ENCODE data around the gene DSCAML1. TPM values are rescaled to one million over a fixed set of nuclear protein-coding genes. Genes with fewer than 3 reads are reported as not detected.

Gene DSCAML1
- total RNA-seq, 2 experiments from 2014 or later, result 0.42 to 1.4 TPM

- Mint-ChIP-seq H3K27me3 (peaks cover 1% of the 10 kb centered on the region), H3K4me1 (peaks cover 33% of the 10 kb centered on the region), H3K36me3 (no peaks in the 10 kb centered on the region), H3K27ac (peak overlapping the region; percentile 8), H3K4me3 (no peak overlapping the region), H3K9me3 (ENCODE audit: low read depth) (no peaks in the 10 kb centered on the region)
- peak; percentile 74 for DNase-seq
- CTCF ChIA-PET, result interaction anchor here (0.9 to 13.0 kb wide), 15 partner anchors 10 to 383 kb away, joined by 3 to 343 read pairs (median 7); partner anchors contain the start of genes DSCAML1 and FXYD2
- ATAC-seq, result peak; percentile 88
Observed at GRCh38 chr11:117809236-117810055, 12.4 kb upstream of the DSCAML1 start.

- peaks cover 2% of the 10 kb centered on the region for H3K27me3 Mint-ChIP-seq
- H3K27ac Mint-ChIP-seq, result no peak overlapping the region
- H3K36me3 Mint-ChIP-seq, result no peaks in the 10 kb centered on the region
- no peaks in the 10 kb centered on the region for H3K9me3 Mint-ChIP-seq (ENCODE audit: low read depth)
- CTCF ChIA-PET, result interaction anchor here (0.9 to 13.0 kb wide), 20 partner anchors 9 to 382 kb away, joined by 3 to 343 read pairs (median 7); partner anchors contain the start of genes DSCAML1 and FXYD2
- no peak overlapping the region for H3K4me3 Mint-ChIP-seq
- DNase-seq, result no peak
- peaks cover 26% of the 10 kb centered on the region for H3K4me1 Mint-ChIP-seq
- ATAC-seq, result no peak
Observed at GRCh38 chr11:117808784-117809183, 11.8 kb upstream of the DSCAML1 start.

GRCh38 chr11:117807482-117808327 is 10.7 kb upstream of the DSCAML1 start:
- DNase-seq (peak; percentile 85), ATAC-seq (peak; percentile 70)
- no peaks in the 10 kb centered on the region for H3K36me3 Mint-ChIP-seq
- H3K4me1 Mint-ChIP-seq, result peaks cover 22% of the 10 kb centered on the region
- H3K27me3 Mint-ChIP-seq, result peaks cover 2% of the 10 kb centered on the region
- CTCF ChIA-PET, result interaction anchor here (0.7 to 13.0 kb wide), 51 partner anchors 8 to 473 kb away, joined by 3 to 343 read pairs (median 5); partner anchors contain the start of genes DSCAML1, FXYD2, FXYD6 and TMPRSS13
- no peak overlapping the region for H3K27ac Mint-ChIP-seq
- no peak overlapping the region for H3K4me3 Mint-ChIP-seq
- no peaks in the 10 kb centered on the region for H3K9me3 Mint-ChIP-seq (ENCODE audit: low read depth)

- no peak for DNase-seq
- Mint-ChIP-seq H3K9me3 (ENCODE audit: low read depth) (no peaks in the 10 kb centered on the region), H3K4me1 (peaks cover 22% of the 10 kb centered on the region), H3K27ac (no peak overlapping the region), H3K27me3 (peaks cover 2% of the 10 kb centered on the region), H3K36me3 (no peaks in the 10 kb centered on the region), H3K4me3 (no peak overlapping the region)
- ATAC-seq, result no peak
- CTCF ChIA-PET, result interaction anchor here (0.6 to 13.0 kb wide), 37 partner anchors 8 to 474 kb away, joined by 3 to 343 read pairs (median 6); partner anchors contain the start of genes DSCAML1, FXYD2, FXYD6 and TMPRSS13
Observed at GRCh38 chr11:117806846-117807245, 9.8 kb upstream of the DSCAML1 start.

- H3K27ac Mint-ChIP-seq, result no peak overlapping the region
- CTCF ChIA-PET, result interaction anchor here (0.9 to 13.0 kb wide), 4 partner anchors 14 to 379 kb away, joined by 4 to 343 read pairs (median 8); partner anchors contain the start of gene FXYD2
- peaks cover 22% of the 10 kb centered on the region for H3K4me1 Mint-ChIP-seq
- no peaks in the 10 kb centered on the region for H3K9me3 Mint-ChIP-seq (ENCODE audit: low read depth)
- H3K27me3 Mint-ChIP-seq, result peaks cover 8% of the 10 kb centered on the region
- H3K36me3 Mint-ChIP-seq, result no peaks in the 10 kb centered on the region
- ATAC-seq (no peak), DNase-seq (no peak)
- H3K4me3 Mint-ChIP-seq, result no peak overlapping the region
Observed at GRCh38 chr11:117805045-117805444, 8.0 kb upstream of the DSCAML1 start.

- H3K27ac Mint-ChIP-seq, result no peak overlapping the region
- ATAC-seq (no peak), DNase-seq (no peak)
- H3K36me3 Mint-ChIP-seq, result no peaks in the 10 kb centered on the region
- H3K9me3 Mint-ChIP-seq (ENCODE audit: low read depth), result no peaks in the 10 kb centered on the region
- peaks cover 19% of the 10 kb centered on the region for H3K27me3 Mint-ChIP-seq
- CTCF ChIA-PET, result interaction anchor here (1.5 to 13.0 kb wide), 3 partner anchors 16 to 143 kb away, joined by 4 to 343 read pairs (median 7); partner anchors contain the start of gene FXYD2
- peaks cover 11% of the 10 kb centered on the region for H3K4me1 Mint-ChIP-seq
- H3K4me3 Mint-ChIP-seq, result no peak overlapping the region
Observed at GRCh38 chr11:117803896-117804295, 6.9 kb upstream of the DSCAML1 start.

- H3K9me3 Mint-ChIP-seq (ENCODE audit: low read depth), result no peaks in the 10 kb centered on the region
- no peak for DNase-seq
- H3K4me3 Mint-ChIP-seq, result no peak overlapping the region
- no peaks in the 10 kb centered on the region for H3K36me3 Mint-ChIP-seq
- H3K27ac Mint-ChIP-seq, result no peak overlapping the region
- peaks cover 4% of the 10 kb centered on the region for H3K4me1 Mint-ChIP-seq
- CTCF ChIA-PET, result interaction anchor here (1.3 to 13.0 kb wide), 5 partner anchors 9 to 374 kb away, joined by 3 to 343 read pairs (median 13); partner anchors contain the start of gene FXYD2
- no peak for ATAC-seq
- H3K27me3 Mint-ChIP-seq, result peaks cover 54% of the 10 kb centered on the region
Observed at GRCh38 chr11:117799634-117800033, 2.6 kb upstream of the DSCAML1 start.

- no peak for DNase-seq
- H3K36me3 Mint-ChIP-seq, result no peaks in the 10 kb centered on the region
- H3K4me3 Mint-ChIP-seq, result no peak overlapping the region
- peaks cover 4% of the 10 kb centered on the region for H3K4me1 Mint-ChIP-seq
- CTCF ChIA-PET, result no interaction called here
- no peak overlapping the region for H3K27ac Mint-ChIP-seq
- H3K27me3 Mint-ChIP-seq, result peaks cover 70% of the 10 kb centered on the region
- no peak for ATAC-seq
- no peaks in the 10 kb centered on the region for H3K9me3 Mint-ChIP-seq (ENCODE audit: low read depth)
Observed at GRCh38 chr11:117796456-117796871, 552 bp downstream of the DSCAML1 start.

- H3K36me3 Mint-ChIP-seq, result no peaks in the 10 kb centered on the region
- H3K9me3 Mint-ChIP-seq (ENCODE audit: low read depth), result no peaks in the 10 kb centered on the region
- H3K4me3 Mint-ChIP-seq, result no peak overlapping the region
- CTCF ChIA-PET, result no interaction called here
- H3K4me1 Mint-ChIP-seq, result peaks cover 4% of the 10 kb centered on the region
- DNase-seq (no peak), ATAC-seq (no peak)
- H3K27ac Mint-ChIP-seq, result no peak overlapping the region
- H3K27me3 Mint-ChIP-seq, result peaks cover 71% of the 10 kb centered on the region
Observed at GRCh38 chr11:117795638-117796455, 1.2 kb downstream of the DSCAML1 start.

- Mint-ChIP-seq H3K27ac (no peak overlapping the region), H3K27me3 (peaks cover 70% of the 10 kb centered on the region), H3K4me1 (peaks cover 4% of the 10 kb centered on the region), H3K4me3 (no peak overlapping the region), H3K9me3 (ENCODE audit: low read depth) (no peaks in the 10 kb centered on the region), H3K36me3 (no peaks in the 10 kb centered on the region)
- DNase-seq (no peak), ATAC-seq (no peak)
- CTCF ChIA-PET, result no interaction called here
Observed at GRCh38 chr11:117794772-117795629, 2.0 kb downstream of the DSCAML1 start.

GRCh38 chr11:117794135-117794534 is 2.9 kb downstream of the DSCAML1 start:
- Mint-ChIP-seq H3K9me3 (ENCODE audit: low read depth) (no peaks in the 10 kb centered on the region), H3K27me3 (peaks cover 61% of the 10 kb centered on the region), H3K4me3 (no peak overlapping the region), H3K36me3 (no peaks in the 10 kb centered on the region), H3K27ac (no peak overlapping the region), H3K4me1 (peaks cover 4% of the 10 kb centered on the region)
- CTCF ChIA-PET, result no interaction called here
- ATAC-seq (no peak), DNase-seq (no peak)

- H3K27me3 Mint-ChIP-seq, result peaks cover 56% of the 10 kb centered on the region
- H3K36me3 Mint-ChIP-seq, result no peaks in the 10 kb centered on the region
- ATAC-seq, result no peak
- DNase-seq, result no peak
- no peak overlapping the region for H3K27ac Mint-ChIP-seq
- no peak overlapping the region for H3K4me3 Mint-ChIP-seq
- H3K4me1 Mint-ChIP-seq, result peaks cover 4% of the 10 kb centered on the region
- H3K9me3 Mint-ChIP-seq (ENCODE audit: low read depth), result no peaks in the 10 kb centered on the region
- CTCF ChIA-PET, result no interaction called here
Observed at GRCh38 chr11:117793583-117793982, 3.4 kb downstream of the DSCAML1 start.
